ENCODE results near the gene PRDM2. TPM values are rescaled to one million over a fixed set of nuclear protein-coding genes. Genes with fewer than 3 reads are reported as not detected.

Gene PRDM2
- total RNA-seq, 4 donors from 2014 or later, result 26.3 to 39.5 (median 34.6) TPM

GRCh38 chr1:13786541-13786940 lies 86.6 kb downstream of the PRDM2 start:
- no peak for DNase-seq (ENCODE audit: low spot score)
- ATAC-seq (ENCODE audit: low FRiP score), result no peak
- TF ChIP-seq CTCF (IDR thresholded peaks at IDR 0.05), result no peak

GRCh38 chr1:13788795-13789194 lies 88.8 kb downstream of the PRDM2 start:
- no peak for TF ChIP-seq CTCF (IDR thresholded peaks at IDR 0.05)
- DNase-seq (ENCODE audit: low spot score), result no peak
- ATAC-seq (ENCODE audit: low FRiP score), result no peak

- ATAC-seq (ENCODE audit: low FRiP score), result no peak
- TF ChIP-seq CTCF (IDR thresholded peaks at IDR 0.05), result no peak
- no peak for DNase-seq (ENCODE audit: low spot score)
These were observed 90.5 kb downstream of the PRDM2 start for GRCh38 chr1:13790290-13791030.

- no peak for TF ChIP-seq CTCF (IDR thresholded peaks at IDR 0.05)
- ATAC-seq (ENCODE audit: low FRiP score), result no peak
- no peak for DNase-seq (ENCODE audit: low spot score)
These were observed 92.4 kb downstream of the PRDM2 start for GRCh38 chr1:13792419-13792818.

- TF ChIP-seq CTCF (IDR thresholded peaks at IDR 0.05), result no peak
- no peak for ATAC-seq (ENCODE audit: low FRiP score)
- DNase-seq (ENCODE audit: low spot score), result no peak
These were observed 93.2 kb downstream of the PRDM2 start for GRCh38 chr1:13793088-13793730.

GRCh38 chr1:13794231-13795187 lies 94.5 kb downstream of the PRDM2 start:
- no peak for DNase-seq (ENCODE audit: low spot score)
- ATAC-seq (ENCODE audit: low FRiP score), result no peak
- TF ChIP-seq CTCF (IDR thresholded peaks at IDR 0.05), result no peak
